WTC11 (cell line): ENCODE results near the gene AP1G2.

Experiments
- STAT6 ChIP-seq: sonication (generic); formaldehyde crosslinking; conservative IDR thresholded peaks from 2 replicates; pipeline ENCODE4 v1.8.1; 2023; ENCODE audit warnings: mild to moderate bottlenecking, low read depth, missing genetic modification reagents, moderate library complexity
- USF2 ChIP-seq: sonication (generic); formaldehyde crosslinking; IDR thresholded peaks from 2 replicates; pipeline ENCODE4 v1.8.1; 2023; ENCODE audit warnings: mild to moderate bottlenecking, missing genetic modification reagents, moderate library complexity
- ZNF121 ChIP-seq: sonication (generic); formaldehyde crosslinking; IDR thresholded peaks from 2 replicates; pipeline ENCODE4 v1.8.0; 2023; ENCODE audit warnings: missing genetic modification reagents
- ZNF138 ChIP-seq: sonication (generic); formaldehyde crosslinking; conservative IDR thresholded peaks from 2 replicates; pipeline ENCODE4 v1.8.1; 2022; ENCODE audit warnings: mild to moderate bottlenecking, moderate library complexity, missing genetic modification reagents

GRCh38 chr14:23550131-23550811 is 17.3 kb downstream of the AP1G2 start:
- no peak for TF ChIP-seq STAT6 (CRISPR knock-in tag)
- no peak for TF ChIP-seq ZNF121
- no peak for TF ChIP-seq USF2 (CRISPR knock-in tag)
- TF ChIP-seq ZNF138 = no peak
